Right lobe of liver (tissue), 6 donors: Measurements from ENCODE around the gene PTPRN2. TPM values are rescaled to one million over a fixed set of nuclear protein-coding genes. Genes with fewer than 3 reads are reported as not detected.

ENCODE experiments used
- ATAC-seq, 4 donors: fragments of 200-7000 bp; cut with Tn5 transposase; one replicate each; pipeline ENCODE4 v1.9.1; 2020; ENCODE audit warnings: mild to moderate bottlenecking in 4 of 4, moderate library complexity in 4 of 4
- DNase-seq, 3 donors: peaks; one replicate each; pipeline ENCODE4 v3.0.0-alpha.2; 2020
- H3K27ac ChIP-seq, 3 donors: fragments of 200-600 bp; one replicate each; pipeline ENCODE4 v1.8.0; 2022
- H3K27me3 ChIP-seq, 2 donors: fragments of 200-600 bp; one replicate each; pipeline ENCODE4 v1.8.0; 2022
- H3K36me3 ChIP-seq, 4 donors: fragments of 200-600 bp; sonication (generic) in 1 of 4; one replicate each; pipeline versions ENCODE4 v1.5.1 to v1.8.0; 2017 to 2022; ENCODE audit warnings: control low read depth in 1 of 4
- H3K4me1 ChIP-seq, 4 donors: fragments of 200-600 bp; sonication (generic) in 1 of 4; one replicate each; pipeline versions ENCODE4 v1.5.1 to v1.8.0; 2017 to 2022; ENCODE audit warnings: control low read depth in 1 of 4
- H3K4me3 ChIP-seq, 3 donors: fragments of 200-600 bp; one replicate each; pipeline ENCODE4 v1.8.0; 2022
- H3K9me3 ChIP-seq, 4 donors: fragments of 200-600 bp; sonication (generic) in 1 of 4; one replicate each; pipeline versions ENCODE4 v1.5.1 to v1.8.0; 2017 to 2022; ENCODE audit warnings: control low read depth in 1 of 4
- POLR2A ChIP-seq: fragments of 450-650 bp; IDR thresholded peaks from one replicate; pipeline ENCODE4 v1.6.1; 2017; ENCODE audit warnings: antibody characterized with exemption, mild to moderate bottlenecking
- WGBS: methylation state at CpG from one replicate; pipeline ENCODE4 v1.1.6; 2018; ENCODE audit warnings: low coverage, low lambda C conversion rate; ENCODE audit not compliant: insufficient coverage; ENCODE audit errors: missing lambda C conversion rate; 5-methylcytosine and 5-hydroxymethylcytosine counted together
- intact Hi-C, 2 donors: fragments of 100-400 bp; cut with DNase I; formaldehyde crosslinking; loops; one replicate each; pipeline versions ENCODE4 v1.11.2 to v1.14.1; 2022
- total RNA-seq, 6 experiments: library from RNA; depleted of rRNA in 2 of 6; stranded (reverse); fragments of >200 nt in 2 of 6; fragmentation: NEBNext Ultra II Directional in 3 of 6; extraction: Animal tissue kit (Norgen Biotek cat#: 25700) in 3 of 6; gene quantifications; one replicate each; pipeline versions ENCODE4 v1.1.0 to v1.2.4, GENCODE V29; 2016 to 2023
- TF ChIP-seq, protein P1 (sequence below), 4 donors: fragments of 200-600 bp in 3 of 4; fragments of 450-650 bp in 1 of 4; IDR thresholded peaks; one replicate each; pipeline versions ENCODE4 v1.5.1 to v1.8.0; 2016 to 2022; ENCODE audit warnings: antibody characterized with exemption in 4 of 4, mild to moderate bottlenecking in 2 of 4
- donor health status: DM: no; HTN: yes; CAD: no.
- donor health status: DM: no; HTN: no; CAD: no.
- donor health status: DM: no; HTN: no; CAD: no.
- donor health status: DM: no; HTN: yes; CAD: no.
- donor health status: DM: no; HTN: yes; CAD: no.

Gene PTPRN2
- total RNA-seq, 6 experiments from 2014 or later = 0.15 to 0.87 (median 0.67) TPM

DNA sequence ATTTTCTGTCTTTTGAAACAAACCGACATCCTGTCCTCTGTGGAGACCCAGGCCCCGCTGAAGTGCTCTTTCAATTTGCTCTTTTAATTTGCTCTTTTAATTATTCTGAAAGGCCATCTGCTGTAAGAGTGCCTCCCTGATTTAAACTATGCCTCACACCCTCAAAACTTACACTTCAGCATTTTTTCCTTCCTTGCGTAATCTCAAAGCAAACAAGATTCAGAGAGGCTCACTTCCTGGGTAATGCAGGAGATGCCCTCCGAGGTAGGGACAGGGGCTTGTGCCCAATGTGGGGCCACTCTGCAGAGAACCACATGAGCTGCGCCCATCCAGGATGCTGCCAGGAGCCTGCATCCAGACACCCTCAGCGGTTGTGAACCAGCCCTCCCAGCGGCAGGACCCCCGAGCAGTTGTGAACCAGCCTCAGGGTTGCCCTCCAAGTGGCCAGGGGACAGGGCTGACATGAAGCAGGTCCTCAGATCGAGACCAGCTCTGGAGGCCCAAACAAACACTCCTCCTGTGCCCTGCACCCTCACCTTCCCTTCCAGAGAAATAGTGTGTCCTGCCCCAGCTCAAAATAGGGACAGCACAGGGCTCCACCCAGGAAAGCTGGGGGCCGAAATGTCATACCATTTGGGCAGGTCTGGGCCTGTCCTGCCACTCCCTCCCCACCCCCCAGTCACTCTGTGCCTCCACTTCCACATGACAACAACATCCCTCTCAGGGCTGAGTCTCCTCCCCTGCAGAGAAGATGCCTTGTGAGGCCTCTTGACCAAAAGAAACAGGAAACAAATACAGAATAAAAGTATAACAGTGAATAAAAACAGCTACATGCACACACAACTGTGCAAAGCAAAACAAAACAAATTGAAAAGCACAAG lies 190.4 kb downstream of the PTPRN2 start:
- Histone ChIP-seq H3K27me3 (no peaks in the 10 kb centered on the region), H3K9me3 (no peaks in the 10 kb centered on the region), H3K36me3 (no peaks in the 10 kb centered on the region), H3K4me1 (no peaks in the 10 kb centered on the region), H3K4me3 (no peak overlapping the region), H3K27ac (no peak overlapping the region)
- intact Hi-C loops = no loop called here
- 56% methylated on average over 8 of the region's 10 CpGs for WGBS
- DNase-seq (no peak), ATAC-seq (no peak)
- TF ChIP-seq, protein P1, sequence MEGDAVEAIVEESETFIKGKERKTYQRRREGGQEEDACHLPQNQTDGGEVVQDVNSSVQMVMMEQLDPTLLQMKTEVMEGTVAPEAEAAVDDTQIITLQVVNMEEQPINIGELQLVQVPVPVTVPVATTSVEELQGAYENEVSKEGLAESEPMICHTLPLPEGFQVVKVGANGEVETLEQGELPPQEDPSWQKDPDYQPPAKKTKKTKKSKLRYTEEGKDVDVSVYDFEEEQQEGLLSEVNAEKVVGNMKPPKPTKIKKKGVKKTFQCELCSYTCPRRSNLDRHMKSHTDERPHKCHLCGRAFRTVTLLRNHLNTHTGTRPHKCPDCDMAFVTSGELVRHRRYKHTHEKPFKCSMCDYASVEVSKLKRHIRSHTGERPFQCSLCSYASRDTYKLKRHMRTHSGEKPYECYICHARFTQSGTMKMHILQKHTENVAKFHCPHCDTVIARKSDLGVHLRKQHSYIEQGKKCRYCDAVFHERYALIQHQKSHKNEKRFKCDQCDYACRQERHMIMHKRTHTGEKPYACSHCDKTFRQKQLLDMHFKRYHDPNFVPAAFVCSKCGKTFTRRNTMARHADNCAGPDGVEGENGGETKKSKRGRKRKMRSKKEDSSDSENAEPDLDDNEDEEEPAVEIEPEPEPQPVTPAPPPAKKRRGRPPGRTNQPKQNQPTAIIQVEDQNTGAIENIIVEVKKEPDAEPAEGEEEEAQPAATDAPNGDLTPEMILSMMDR (IDR thresholded peaks at IDR 0.05) = no peak
- TF ChIP-seq POLR2A = no peak

DNA sequence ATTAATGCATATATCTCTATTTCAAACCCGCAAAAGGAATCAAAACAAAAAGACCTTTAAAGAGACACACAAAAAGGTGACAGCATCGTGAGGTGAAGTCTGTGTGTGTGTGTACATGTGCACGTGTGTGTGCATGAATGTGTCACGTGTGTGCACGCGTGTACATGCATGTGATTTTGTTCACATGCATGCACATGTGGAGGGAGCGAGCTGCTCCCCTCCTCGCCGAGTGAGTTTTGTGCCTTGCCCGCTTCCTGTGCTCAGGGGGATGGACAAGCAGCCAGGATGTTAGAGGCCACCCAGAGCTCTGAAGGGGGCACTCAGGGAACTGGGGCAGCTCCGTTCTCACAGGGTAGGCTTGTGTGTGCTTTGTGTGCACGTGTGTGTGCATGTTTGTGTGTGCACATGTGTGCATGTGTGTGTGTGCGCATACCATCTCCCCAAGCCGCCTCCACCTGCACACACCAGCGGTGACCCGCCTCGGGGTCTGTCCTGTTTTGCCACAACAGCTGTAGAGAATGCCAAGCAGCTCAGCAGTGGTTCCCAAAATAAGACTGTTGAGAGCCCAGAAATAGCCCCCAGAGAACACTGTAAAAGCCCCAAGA lies 191.2 kb downstream of the PTPRN2 start:
- ATAC-seq (no peak), DNase-seq (no peak)
- H3K27me3 ChIP-seq = no peaks in the 10 kb centered on the region
- H3K9me3 ChIP-seq = no peaks in the 10 kb centered on the region
- intact Hi-C loops = no loop called here
- TF ChIP-seq, protein P1 (IDR thresholded peaks at IDR 0.05) = no peak
- no peak for TF ChIP-seq POLR2A
- H3K4me3 ChIP-seq = no peak overlapping the region
- whole genome bisulfite sequencing = 76% methylated on average over 6 of the region's 17 CpGs
- no peak overlapping the region for H3K27ac ChIP-seq
- H3K4me1 ChIP-seq = no peaks in the 10 kb centered on the region
- H3K36me3 ChIP-seq = no peaks in the 10 kb centered on the region

DNA sequence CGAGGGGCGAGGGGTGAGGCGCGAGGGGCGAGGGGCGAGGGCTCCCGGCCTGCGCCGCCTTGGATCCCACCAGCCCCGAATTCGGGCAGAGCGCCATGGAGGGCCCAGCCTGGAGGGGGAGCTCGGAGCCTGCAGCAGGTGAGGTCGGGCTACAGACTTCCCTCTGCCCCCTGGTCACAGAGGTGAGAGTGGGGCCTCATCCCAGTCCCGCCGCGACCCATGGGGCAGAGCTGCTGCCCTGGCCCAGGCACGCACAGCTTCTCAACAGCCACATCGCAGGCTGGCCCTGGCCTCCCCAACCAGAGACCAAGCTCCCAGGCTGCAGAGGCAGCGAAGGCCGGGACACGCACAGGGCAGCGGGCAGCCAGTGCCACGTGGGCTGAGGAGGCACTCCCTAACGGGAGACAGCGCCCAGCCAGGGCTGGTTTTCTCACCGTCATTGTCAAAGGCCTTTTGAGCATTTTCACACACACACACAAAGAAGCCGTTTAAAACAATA lies 191.8 kb downstream of the PTPRN2 start:
- TF ChIP-seq, protein P1 (IDR thresholded peaks at IDR 0.05) = no peak
- TF ChIP-seq POLR2A = no peak
- H3K27ac ChIP-seq = no peak overlapping the region
- H3K4me1 ChIP-seq = no peaks in the 10 kb centered on the region
- DNase-seq = no peak
- no peaks in the 10 kb centered on the region for H3K36me3 ChIP-seq
- 85% methylated on average over 15 of the region's 28 CpGs for WGBS
- ATAC-seq = no peak
- intact Hi-C loops = no loop called here
- no peaks in the 10 kb centered on the region for H3K27me3 ChIP-seq
- no peak overlapping the region for H3K4me3 ChIP-seq
- no peaks in the 10 kb centered on the region for H3K9me3 ChIP-seq

DNA sequence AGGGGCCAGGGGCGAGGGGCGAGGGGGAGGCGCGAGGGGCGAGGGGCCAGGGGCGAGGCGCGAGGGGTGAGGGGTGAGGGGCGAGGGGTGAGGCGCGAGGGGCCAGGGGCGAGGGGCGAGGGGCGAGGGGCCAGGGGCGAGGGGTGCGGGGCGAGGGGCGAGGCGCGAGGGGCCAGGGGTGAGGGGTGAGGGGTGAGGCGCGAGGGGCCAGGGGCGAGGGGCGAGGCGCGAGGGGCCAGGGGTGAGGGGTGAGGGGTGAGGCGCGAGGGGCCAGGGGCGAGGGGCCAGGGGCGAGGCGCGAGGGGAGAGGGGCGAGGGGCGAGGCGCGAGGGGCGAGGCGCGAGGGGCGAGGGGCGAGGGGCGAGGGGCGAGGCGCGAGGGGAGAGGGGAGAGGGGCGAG lies 192.3 kb downstream of the PTPRN2 start:
- no peaks in the 10 kb centered on the region for H3K4me1 ChIP-seq
- WGBS = 90% methylated on average over 31 of the region's 46 CpGs
- no peaks in the 10 kb centered on the region for H3K9me3 ChIP-seq
- no peaks in the 10 kb centered on the region for H3K27me3 ChIP-seq
- no peak for ATAC-seq
- intact Hi-C loops = no loop called here
- TF ChIP-seq, protein P1 (IDR thresholded peaks at IDR 0.05) = no peak
- TF ChIP-seq POLR2A = no peak
- no peak for DNase-seq
- H3K4me3 ChIP-seq = no peak overlapping the region
- no peak overlapping the region for H3K27ac ChIP-seq
- H3K36me3 ChIP-seq = no peaks in the 10 kb centered on the region
